ENCODE data around the gene PPP1R9B. TPM values are rescaled to one million over a fixed set of nuclear protein-coding genes. Genes with fewer than 3 reads are reported as not detected.

Gene PPP1R9B
- polyA plus RNA-seq, 4 donors: 46.7 to 50.4 (median 49.3) TPM

- DNase-seq (ENCODE audit: low read depth in 4 of 4, low spot score in 3 of 4): no peak
Measured at GRCh38 chr17:50187751-50188530, 37.5 kb upstream of the PPP1R9B start.

- no peak for DNase-seq (ENCODE audit: low read depth in 4 of 4, low spot score in 3 of 4)
Measured at GRCh38 chr17:50187394-50187725, 36.9 kb upstream of the PPP1R9B start.

GRCh38 chr17:50186661-50187393 lies 36.4 kb upstream of the PPP1R9B start:
- DNase-seq (ENCODE audit: low read depth in 4 of 4, low spot score in 3 of 4): no peak

- no peak for DNase-seq (ENCODE audit: low read depth in 4 of 4, low spot score in 3 of 4)
Measured at GRCh38 chr17:50185631-50186471, 35.4 kb upstream of the PPP1R9B start.

- DNase-seq (ENCODE audit: low read depth in 4 of 4, low spot score in 3 of 4): no peak
Measured at GRCh38 chr17:50184611-50185398, 34.3 kb upstream of the PPP1R9B start.

- no peak for DNase-seq (ENCODE audit: low read depth in 4 of 4, low spot score in 3 of 4)
Measured at GRCh38 chr17:50184064-50184463, 33.6 kb upstream of the PPP1R9B start.

GRCh38 chr17:50183421-50183994 lies 33.0 kb upstream of the PPP1R9B start:
- DNase-seq (ENCODE audit: low read depth in 4 of 4, low spot score in 3 of 4): no peak

- no peak for DNase-seq (ENCODE audit: low read depth in 4 of 4, low spot score in 3 of 4)
Measured at GRCh38 chr17:50182783-50183420, 32.4 kb upstream of the PPP1R9B start.

GRCh38 chr17:50181591-50182560 lies 31.4 kb upstream of the PPP1R9B start:
- no peak for DNase-seq (ENCODE audit: low read depth in 4 of 4, low spot score in 3 of 4)

GRCh38 chr17:50181144-50181543 lies 30.7 kb upstream of the PPP1R9B start:
- DNase-seq (ENCODE audit: low read depth in 4 of 4, low spot score in 3 of 4): no peak

GRCh38 chr17:50180620-50181019 lies 30.1 kb upstream of the PPP1R9B start:
- DNase-seq (ENCODE audit: low read depth in 4 of 4, low spot score in 3 of 4): no peak

- no peak for DNase-seq (ENCODE audit: low read depth in 4 of 4, low spot score in 3 of 4)
Measured at GRCh38 chr17:50180111-50180510, 29.6 kb upstream of the PPP1R9B start.

- no peak for DNase-seq (ENCODE audit: low read depth in 4 of 4, low spot score in 3 of 4)
Measured at GRCh38 chr17:50177983-50178834, 27.7 kb upstream of the PPP1R9B start.

- DNase-seq (ENCODE audit: low read depth in 4 of 4, low spot score in 3 of 4): no peak
Measured at GRCh38 chr17:50177476-50177875, 27.0 kb upstream of the PPP1R9B start.

GRCh38 chr17:50176559-50177357 lies 26.3 kb upstream of the PPP1R9B start:
- no peak for DNase-seq (ENCODE audit: low read depth in 4 of 4, low spot score in 3 of 4)

- no peak for DNase-seq (ENCODE audit: low read depth in 4 of 4, low spot score in 3 of 4)
Measured at GRCh38 chr17:50175035-50175807, 24.7 kb upstream of the PPP1R9B start.
